Raji (cell line): ENCODE data around the gene TRMT11.

ENCODE experiments used
- POLR2A ChIP-seq: IDR thresholded peaks from 2 replicates; pipeline ENCODE4 v1.6.1; 2011; ENCODE audit warnings: low read depth, low read length, control low read depth; ENCODE audit not compliant: insufficient read depth

Gene TRMT11

GRCh38 chr6:125979101-125979500, 7.2 kb upstream of the TRMT11 start:
- no peak for TF ChIP-seq POLR2A

- TF ChIP-seq POLR2A, result no peak
Observed at GRCh38 chr6:125981571-125982185, 4.7 kb upstream of the TRMT11 start.

GRCh38 chr6:125983246-125983945, 2.9 kb upstream of the TRMT11 start:
- TF ChIP-seq POLR2A, result no peak

GRCh38 chr6:125984311-125984710, 2.0 kb upstream of the TRMT11 start:
- no peak for TF ChIP-seq POLR2A

- no peak for TF ChIP-seq POLR2A
Observed at GRCh38 chr6:125985522-125985921, 818 bp upstream of the TRMT11 start.

- TF ChIP-seq POLR2A, result no peak
Observed at GRCh38 chr6:125985979-125986300, 400 bp upstream of the TRMT11 start.

GRCh38 chr6:125987026-125987617, 782 bp downstream of the TRMT11 start:
- TF ChIP-seq POLR2A, result no peak

- TF ChIP-seq POLR2A, result no peak
Observed at GRCh38 chr6:125988280-125988679, 1.9 kb downstream of the TRMT11 start.

GRCh38 chr6:125989631-125990030, 3.3 kb downstream of the TRMT11 start:
- no peak for TF ChIP-seq POLR2A

- no peak for TF ChIP-seq POLR2A
Observed at GRCh38 chr6:125991653-125992052, 5.3 kb downstream of the TRMT11 start.

- no peak for TF ChIP-seq POLR2A
Observed at GRCh38 chr6:125994670-125995488, 8.5 kb downstream of the TRMT11 start.

GRCh38 chr6:125995972-125996580, 9.7 kb downstream of the TRMT11 start:
- TF ChIP-seq POLR2A, result no peak

- no peak for TF ChIP-seq POLR2A
Observed at GRCh38 chr6:126002755-126003679, 16.7 kb downstream of the TRMT11 start.

GRCh38 chr6:126007800-126008199, 21.5 kb downstream of the TRMT11 start:
- TF ChIP-seq POLR2A, result no peak

GRCh38 chr6:126010040-126010439, 23.7 kb downstream of the TRMT11 start:
- TF ChIP-seq POLR2A, result no peak

- TF ChIP-seq POLR2A, result no peak
Observed at GRCh38 chr6:126015863-126016262, 29.5 kb downstream of the TRMT11 start.
